Activated naive CD4-positive, alpha-beta T cell treated with anti-CD3 and anti-CD28 coated beads for 36 hours (primary cell): Measurements from ENCODE around the gene AANAT. TPM values are rescaled to one million over a fixed set of nuclear protein-coding genes. Genes with fewer than 3 reads are reported as not detected.

Experiments
- CTCF ChIA-PET: fragments of 350-600 bp; sonication (Branson Sonifier 250); formaldehyde crosslinking; loops from one replicate; lab custom pipeline; 2021; ENCODE audit warnings: antibody characterized with exemption; lab: Charles Lee
- DNase-seq: peaks from one replicate; pipeline ENCODE4 v3.0.0-alpha.2; 2020
- H3K27ac Mint-ChIP-seq: one replicate; pipeline ENCODE4 v1.8.0; 2021; ENCODE audit warnings: mild to moderate bottlenecking, mixed read lengths
- H3K27me3 Mint-ChIP-seq: one replicate; pipeline ENCODE4 v1.8.0; 2021; ENCODE audit warnings: low read depth, mixed read lengths
- H3K36me3 Mint-ChIP-seq: one replicate; pipeline ENCODE4 v1.8.0; 2021; ENCODE audit warnings: low read depth, mixed read lengths
- H3K4me1 Mint-ChIP-seq: one replicate; pipeline ENCODE4 v1.8.0; 2021; ENCODE audit warnings: low read depth, mixed read lengths
- H3K4me3 Mint-ChIP-seq: one replicate; pipeline ENCODE4 v1.8.0; 2021; ENCODE audit warnings: mild to moderate bottlenecking, moderate library complexity, mixed read lengths
- H3K9me3 Mint-ChIP-seq: one replicate; pipeline ENCODE4 v1.8.0; 2021; ENCODE audit warnings: mixed read lengths
- intact Hi-C: fragments of 100-400 bp; cut with micrococcal nuclease; formaldehyde crosslinking; loops from one replicate; pipeline ENCODE4 v1.15.1; 2023
- total RNA-seq, 2 experiments: library from RNA; stranded (reverse); gene quantifications; one replicate each; pipeline ENCODE4 v1.2.3, GENCODE V29; 2021

Gene AANAT
- total RNA-seq, 2 experiments from 2014 or later, result not detected

DNA sequence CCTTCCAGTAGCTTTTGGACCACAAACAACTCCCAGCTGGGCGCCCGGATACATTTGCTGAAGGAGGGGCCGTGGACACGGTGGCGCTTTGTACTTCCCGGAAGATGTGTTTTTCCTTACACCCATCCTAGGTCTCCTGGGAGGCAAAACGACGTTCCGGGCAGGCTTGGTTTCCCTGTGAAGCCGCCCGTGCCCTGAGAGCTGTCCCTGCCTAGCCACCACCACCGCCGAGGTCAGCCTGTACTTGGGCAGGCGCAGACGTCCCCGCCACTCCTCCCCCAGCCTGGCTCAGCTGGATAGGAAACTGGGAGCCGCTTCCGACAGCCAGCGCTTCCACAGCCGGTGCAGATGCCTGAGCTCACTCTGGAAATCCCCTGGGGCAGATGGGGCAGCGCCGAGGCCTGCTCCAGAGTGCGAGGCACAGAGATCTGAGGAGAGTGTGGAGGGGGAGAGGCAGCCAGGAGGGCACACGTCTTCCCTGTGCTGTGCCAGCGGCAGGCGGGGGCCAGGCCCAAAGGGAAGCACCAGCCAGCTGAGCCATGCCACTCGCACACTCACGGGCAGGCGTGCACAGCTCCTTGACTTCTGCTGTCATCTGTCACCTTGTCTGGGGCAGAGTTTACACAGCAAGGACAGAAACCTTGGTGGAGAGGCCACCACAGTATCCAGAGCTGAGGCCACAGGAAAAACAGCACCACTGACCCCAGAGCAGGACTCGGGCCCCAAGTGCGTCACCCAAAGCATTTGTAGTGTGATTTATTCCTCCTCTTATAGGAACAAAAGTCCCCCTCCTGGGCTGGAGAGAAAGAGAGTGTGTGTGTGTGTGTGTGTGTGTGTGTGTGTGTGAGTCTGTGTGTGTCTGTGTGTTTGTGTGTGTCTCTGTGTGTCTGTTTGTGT, 30.8 kb downstream of the AANAT start:
- Mint-ChIP-seq H3K27ac (no peak overlapping the region), H3K4me1 (peaks cover 42% of the 10 kb centered on the region), H3K36me3 (no peaks in the 10 kb centered on the region), H3K9me3 (no peaks in the 10 kb centered on the region), H3K27me3 (no peaks in the 10 kb centered on the region), H3K4me3 (no peak overlapping the region)
- DNase-seq, result no peak
- intact Hi-C loops, result no loop called here
- CTCF ChIA-PET, result interaction anchor here (0.5 to 1.9 kb wide), 4 partner anchors 8 to 47 kb away, joined by 3 to 6 read pairs (median 3); partner anchors contain the start of gene AANAT

DNA sequence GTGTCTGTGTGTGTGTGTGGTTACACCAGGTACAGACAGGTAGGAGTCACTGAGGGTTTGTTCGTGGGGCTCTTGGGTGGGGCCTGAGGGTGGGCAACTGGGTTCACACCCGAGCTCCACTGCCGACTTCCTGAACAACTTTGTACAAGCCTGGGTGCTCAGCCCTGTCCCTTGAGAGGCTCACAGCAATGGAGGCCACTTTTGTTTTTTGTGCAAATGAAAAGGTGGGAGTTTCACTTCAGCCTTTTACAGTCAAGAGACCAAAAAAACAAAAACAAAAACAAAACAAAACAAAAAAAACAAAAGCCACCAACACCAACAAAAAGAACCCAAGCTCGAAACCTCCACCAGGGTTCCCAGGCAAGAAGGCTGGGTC, 31.5 kb downstream of the AANAT start:
- H3K4me3 Mint-ChIP-seq, result no peak overlapping the region
- intact Hi-C loops, result no loop called here
- CTCF ChIA-PET, result interaction anchor here (0.7 to 1.9 kb wide), 3 partner anchors 8 to 37 kb away, joined by 3 to 6 read pairs (median 3); partner anchors contain the start of gene AANAT
- peaks cover 35% of the 10 kb centered on the region for H3K4me1 Mint-ChIP-seq
- no peak overlapping the region for H3K27ac Mint-ChIP-seq
- H3K9me3 Mint-ChIP-seq, result no peaks in the 10 kb centered on the region
- H3K27me3 Mint-ChIP-seq, result no peaks in the 10 kb centered on the region
- no peak for DNase-seq
- H3K36me3 Mint-ChIP-seq, result no peaks in the 10 kb centered on the region

DNA sequence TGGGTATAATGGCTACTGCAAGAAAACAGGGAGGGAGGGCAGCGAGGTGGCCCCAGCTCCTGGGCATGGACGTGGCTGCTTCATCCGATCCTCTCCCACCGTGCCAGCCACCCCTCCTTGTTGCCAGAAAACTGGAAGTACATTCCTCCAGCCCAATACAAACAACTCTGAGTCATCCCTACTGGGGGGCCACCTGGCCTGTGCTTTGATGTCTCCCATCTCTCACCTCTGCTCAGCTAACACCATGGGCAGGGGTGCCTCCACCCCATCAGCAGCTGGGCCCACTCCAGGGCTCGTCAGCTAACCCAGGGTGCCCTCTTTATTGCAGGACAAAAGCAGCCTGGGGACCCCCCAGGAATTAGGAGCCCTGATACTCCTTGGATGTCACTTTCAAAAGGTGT, 31.9 kb downstream of the AANAT start:
- no peaks in the 10 kb centered on the region for H3K9me3 Mint-ChIP-seq
- peaks cover 32% of the 10 kb centered on the region for H3K4me1 Mint-ChIP-seq
- intact Hi-C loops, result no loop called here
- no peak overlapping the region for H3K4me3 Mint-ChIP-seq
- H3K27ac Mint-ChIP-seq, result no peak overlapping the region
- H3K27me3 Mint-ChIP-seq, result no peaks in the 10 kb centered on the region
- no peaks in the 10 kb centered on the region for H3K36me3 Mint-ChIP-seq
- DNase-seq, result no peak
- CTCF ChIA-PET, result interaction anchor here (0.9 kb wide), 1 partner anchor 37 kb away, joined by 3 read pairs; no protein-coding TSS in a partner anchor

DNA sequence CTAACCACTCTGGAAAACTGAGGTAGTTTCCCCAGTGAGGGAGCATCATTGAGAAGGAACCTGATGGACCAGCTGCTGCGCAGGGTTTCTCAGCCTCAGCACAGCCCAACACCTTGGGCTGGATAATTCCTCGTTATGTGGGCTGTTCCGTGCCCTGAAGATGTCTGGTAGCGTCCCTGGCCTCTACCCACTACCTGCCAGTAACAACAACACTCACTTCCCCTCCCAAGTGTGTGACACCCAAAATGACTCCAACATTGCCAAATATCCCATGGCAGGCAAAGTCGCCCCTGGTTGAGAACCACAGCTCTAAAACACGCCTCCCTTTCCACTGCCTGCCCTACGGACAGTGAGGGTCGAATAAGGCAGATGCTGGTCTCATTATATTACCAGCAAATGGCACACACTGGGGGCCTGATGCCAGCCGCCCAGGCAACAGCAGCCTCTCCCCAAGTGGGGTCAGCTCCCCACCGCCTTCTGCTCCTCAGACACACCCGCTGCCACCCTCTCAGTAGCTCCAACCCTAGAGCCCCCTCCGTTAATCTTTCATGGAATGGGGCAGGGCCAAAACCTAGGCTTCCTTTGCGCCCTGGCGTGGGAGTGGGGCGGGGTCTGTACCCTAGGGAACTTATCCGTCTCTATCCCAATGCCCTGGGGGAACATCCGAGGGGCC, 32.8 kb downstream of the AANAT start:
- Mint-ChIP-seq H3K36me3 (no peaks in the 10 kb centered on the region), H3K4me1 (peaks cover 31% of the 10 kb centered on the region), H3K27ac (no peak overlapping the region), H3K27me3 (no peaks in the 10 kb centered on the region), H3K4me3 (peak overlapping the region; percentile 83), H3K9me3 (no peaks in the 10 kb centered on the region)
- intact Hi-C loops, result no loop called here
- CTCF ChIA-PET, result no interaction called here
- DNase-seq, result peak; percentile 25

DNA sequence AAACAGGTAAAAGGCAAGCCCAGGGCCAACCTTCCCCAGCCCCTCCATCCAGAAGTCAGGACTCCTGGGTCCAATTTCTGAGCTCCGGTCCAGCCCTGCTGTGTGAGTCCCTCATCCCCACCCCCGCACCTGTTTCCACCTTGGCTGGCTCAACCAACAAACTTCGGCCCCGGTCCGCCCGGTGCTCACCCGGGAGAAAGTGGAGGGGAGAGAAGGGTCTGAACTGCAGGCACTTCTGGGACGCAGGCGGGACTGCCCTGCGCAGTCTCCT, 33.3 kb downstream of the AANAT start:
- no peaks in the 10 kb centered on the region for H3K9me3 Mint-ChIP-seq
- H3K27ac Mint-ChIP-seq, result no peak overlapping the region
- CTCF ChIA-PET, result interaction anchor here (3.7 kb wide), 1 partner anchor 33 kb away, joined by 18 read pairs; the partner anchor contains the start of gene AANAT
- no peaks in the 10 kb centered on the region for H3K27me3 Mint-ChIP-seq
- H3K4me3 Mint-ChIP-seq, result peak overlapping the region; percentile 83
- peaks cover 30% of the 10 kb centered on the region for H3K4me1 Mint-ChIP-seq
- peak; percentile 19 for DNase-seq
- H3K36me3 Mint-ChIP-seq, result no peaks in the 10 kb centered on the region
- intact Hi-C loops, result loop anchor here (1.0 kb wide), 3 partner anchors 7 to 147 kb away; partner anchors contain the start of genes PRPSAP1 and UBE2O

DNA sequence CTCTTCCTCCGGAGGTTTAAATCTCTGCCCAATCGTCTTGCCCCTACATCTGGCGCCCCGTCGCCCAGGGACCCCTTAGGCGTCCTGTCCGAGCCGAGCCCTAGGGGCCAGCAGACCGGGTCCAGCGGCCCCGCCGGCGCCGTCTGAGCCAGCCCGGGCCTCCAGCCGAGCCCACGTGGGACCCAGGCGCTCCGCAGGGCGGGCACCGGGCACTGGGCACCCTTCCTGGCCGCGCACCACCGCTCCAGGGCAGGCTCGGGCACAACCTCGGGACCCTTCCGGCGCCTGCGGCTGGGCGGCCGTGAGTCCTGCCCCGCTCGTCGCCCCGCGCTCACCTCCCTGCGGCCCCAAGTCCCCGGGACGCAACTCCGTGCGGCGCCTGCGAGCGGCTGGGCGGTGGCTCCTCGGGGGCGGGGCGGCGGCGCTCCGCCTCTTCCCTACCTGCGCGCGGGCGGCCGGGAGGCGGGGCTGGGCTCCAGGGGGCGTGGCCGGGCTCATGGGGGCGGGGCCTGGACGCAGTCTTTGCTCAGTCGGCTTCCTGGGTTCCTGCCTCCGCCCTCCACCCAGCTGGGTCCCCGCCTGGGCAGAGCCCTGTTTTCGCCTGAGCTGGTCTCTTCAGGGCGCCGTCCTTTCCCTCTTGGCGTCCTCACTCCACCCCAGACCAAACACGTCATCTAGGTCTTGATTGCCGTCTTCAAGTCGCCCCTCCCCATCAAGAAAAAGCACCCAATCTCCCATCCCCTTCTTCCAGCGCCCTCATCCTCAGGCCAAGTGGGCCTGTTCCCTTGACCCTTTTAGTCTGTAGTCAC, 33.8 kb downstream of the AANAT start, which contains the start of gene RHBDF2:
RHBDF2 (minus strand) TSS at position 406 of the 809 bp plus-strand sequence. CDS start 19,899 bp downstream, outside the sequence.
- H3K36me3 Mint-ChIP-seq, result no peaks in the 10 kb centered on the region
- intact Hi-C loops, result loop anchor here (1.0 kb wide), 3 partner anchors 8 to 148 kb away; partner anchors contain the start of genes PRPSAP1 and UBE2O
- peak within 1 kb of the TSS; percentile 92 for H3K27ac Mint-ChIP-seq
- no peaks in the 10 kb centered on the region for H3K9me3 Mint-ChIP-seq
- H3K27me3 Mint-ChIP-seq, result no peaks in the 10 kb centered on the region
- CTCF ChIA-PET, result interaction anchor here (0.9 to 3.7 kb wide), 8 partner anchors 8 to 123 kb away, joined by 3 to 18 read pairs (median 4); partner anchors contain the start of gene AANAT
- peak; percentile 97 for DNase-seq
- H3K4me3 Mint-ChIP-seq, result peak within 1 kb of the TSS; percentile 83
- peaks cover 30% of the 10 kb centered on the region for H3K4me1 Mint-ChIP-seq

GRCh38 chr17:76501827-76502307, 34.5 kb downstream of the AANAT start:
- CTCF ChIA-PET, result interaction anchor here (0.9 to 3.7 kb wide), 10 partner anchors 8 to 122 kb away, joined by 3 to 18 read pairs (median 4); partner anchors contain the start of gene AANAT
- Mint-ChIP-seq H3K9me3 (no peaks in the 10 kb centered on the region), H3K4me3 (peak overlapping the region; percentile 81), H3K27me3 (no peaks in the 10 kb centered on the region), H3K4me1 (peaks cover 31% of the 10 kb centered on the region), H3K36me3 (no peaks in the 10 kb centered on the region), H3K27ac (peak overlapping the region; percentile 92)
- no peak for DNase-seq
- intact Hi-C loops, result loop anchor here (1.0 kb wide), 3 partner anchors 9 to 149 kb away; partner anchors contain the start of genes PRPSAP1 and UBE2O

DNA sequence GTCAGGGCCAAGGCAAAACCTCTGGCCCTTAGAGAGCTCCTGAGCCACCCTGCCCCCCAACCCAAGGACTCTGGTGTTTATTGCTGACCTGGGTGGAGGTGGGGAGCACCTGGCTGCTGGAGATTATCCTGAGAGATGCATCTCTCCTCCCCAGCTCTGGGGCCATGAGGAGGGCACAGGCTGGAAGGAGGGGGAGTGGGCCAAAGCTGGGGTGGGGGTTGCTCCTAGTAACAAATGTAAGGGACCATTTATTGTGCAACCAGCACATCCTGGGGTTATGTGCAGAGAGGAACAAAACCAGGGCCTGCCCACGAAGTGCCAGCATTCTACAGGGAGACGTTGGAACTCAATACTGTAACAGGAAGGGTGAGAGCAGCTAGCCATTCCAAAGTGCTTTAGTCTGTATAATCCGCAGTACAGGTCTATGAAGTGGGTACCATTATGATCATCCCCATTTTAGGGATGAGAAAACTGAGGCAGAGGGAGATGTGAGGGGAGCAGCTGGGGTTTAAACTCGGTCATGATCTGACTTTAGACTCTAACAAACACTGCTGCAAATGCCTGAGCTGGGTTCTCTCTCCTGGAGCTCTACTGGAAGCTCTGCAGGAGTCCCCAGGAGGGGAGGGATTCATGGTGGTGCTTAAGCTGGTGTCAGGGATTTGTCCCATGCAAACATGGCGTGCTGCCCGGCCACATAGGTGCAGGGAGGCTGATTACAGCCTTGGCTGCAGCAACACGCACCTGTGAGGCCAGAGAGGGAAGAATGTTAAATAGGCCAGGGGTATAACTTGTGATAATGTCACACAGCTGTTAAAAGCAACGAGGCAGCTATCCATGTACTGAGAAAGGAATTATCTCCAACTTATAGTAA, 35.2 kb downstream of the AANAT start:
- Mint-ChIP-seq H3K4me3 (no peak overlapping the region), H3K27me3 (no peaks in the 10 kb centered on the region), H3K9me3 (no peaks in the 10 kb centered on the region), H3K36me3 (no peaks in the 10 kb centered on the region), H3K27ac (peak overlapping the region; percentile 50), H3K4me1 (peaks cover 31% of the 10 kb centered on the region)
- CTCF ChIA-PET, result interaction anchor here (0.7 to 3.7 kb wide), 11 partner anchors 9 to 121 kb away, joined by 3 to 18 read pairs (median 4); partner anchors contain the start of gene AANAT
- intact Hi-C loops, result no loop called here
- DNase-seq, result no peak

- H3K36me3 Mint-ChIP-seq, result no peaks in the 10 kb centered on the region
- H3K4me1 Mint-ChIP-seq, result peaks cover 24% of the 10 kb centered on the region
- CTCF ChIA-PET, result interaction anchor here (0.6 to 3.7 kb wide), 8 partner anchors 10 to 542 kb away, joined by 3 to 18 read pairs (median 3); partner anchors contain the start of gene AANAT
- no peaks in the 10 kb centered on the region for H3K9me3 Mint-ChIP-seq
- no peak overlapping the region for H3K4me3 Mint-ChIP-seq
- intact Hi-C loops, result no loop called here
- peaks cover 2% of the 10 kb centered on the region for H3K27me3 Mint-ChIP-seq
- no peak for DNase-seq
- H3K27ac Mint-ChIP-seq, result no peak overlapping the region
Measured at GRCh38 chr17:76504117-76504516, 36.7 kb downstream of the AANAT start.

- CTCF ChIA-PET, result interaction anchor here (0.5 to 4.3 kb wide), 20 partner anchors 8 to 321 kb away, joined by 3 to 58 read pairs (median 4); partner anchors contain the start of genes AANAT and UBE2O
- peak; percentile 94 for DNase-seq
- Mint-ChIP-seq H3K4me1 (peaks cover 7% of the 10 kb centered on the region), H3K27me3 (peaks cover 2% of the 10 kb centered on the region), H3K9me3 (no peaks in the 10 kb centered on the region), H3K36me3 (no peaks in the 10 kb centered on the region), H3K4me3 (no peak overlapping the region), H3K27ac (no peak overlapping the region)
- intact Hi-C loops, result loop anchor here (1.0 to 2.0 kb wide), 3 partner anchors 40 to 204 kb away; no protein-coding TSS in a partner anchor
Measured at GRCh38 chr17:76506408-76507345, 39.3 kb downstream of the AANAT start.
